GM12801 (cell line): ENCODE measurements around the gene MC5R.

Experiments used
- CTCF ChIP-seq: IDR thresholded peaks from one replicate; pipeline ENCODE4 v1.5.1; 2011; ENCODE audit warnings: control low read depth; ENCODE audit not compliant: insufficient read length; ENCODE audit errors: extremely low read depth

Gene MC5R

GRCh38 chr18:13800505-13801259 lies 23.3 kb upstream of the MC5R start:
- no peak for TF ChIP-seq CTCF

GRCh38 chr18:13801260-13801601 lies 22.7 kb upstream of the MC5R start:
- TF ChIP-seq CTCF, result no peak

- TF ChIP-seq CTCF, result no peak
Measured at GRCh38 chr18:13804305-13804704, 19.6 kb upstream of the MC5R start.

- no peak for TF ChIP-seq CTCF
Measured at GRCh38 chr18:13808294-13809042, 15.5 kb upstream of the MC5R start.

GRCh38 chr18:13809043-13809430 lies 14.9 kb upstream of the MC5R start:
- TF ChIP-seq CTCF, result no peak

GRCh38 chr18:13809531-13810255 lies 14.3 kb upstream of the MC5R start:
- TF ChIP-seq CTCF, result no peak

- TF ChIP-seq CTCF, result no peak
Measured at GRCh38 chr18:13810950-13811485, 12.9 kb upstream of the MC5R start.
